Gastroesophageal sphincter (tissue), 4 donors: ENCODE results near the gene MYH3. TPM values are rescaled to one million over a fixed set of nuclear protein-coding genes. Genes with fewer than 3 reads are reported as not detected.

Source experiments
- ATAC-seq: fragments of 150-250 bp; one replicate; pipeline ENCODE4 v1.9.1; 2016; ENCODE audit warnings: mild to moderate bottlenecking, moderate library complexity
- H3K27ac ChIP-seq, 4 donors: fragments of 200-600 bp; sonication (generic) in 3 of 4; 1 replicate in 3 of 4; 2 replicates in 1 of 4; pipeline ENCODE4 v1.5.1; 2016 to 2019
- H3K27me3 ChIP-seq: fragments of 200-600 bp; sonication (generic); one replicate; pipeline ENCODE4 v1.5.1; 2019
- H3K36me3 ChIP-seq, 2 donors: fragments of 200-600 bp; sonication (generic); one replicate each; pipeline ENCODE4 v1.5.1; 2019; ENCODE audit warnings: control low read depth in 1 of 2
- H3K4me1 ChIP-seq, 3 donors: fragments of 200-600 bp; sonication (generic); 1 replicate in 2 of 3; 2 replicates in 1 of 3; pipeline ENCODE4 v1.5.1; 2016 to 2019; ENCODE audit warnings: control low read depth in 2 of 3
- H3K4me3 ChIP-seq, 2 donors: fragments of 200-600 bp; sonication (generic); one replicate each; pipeline ENCODE4 v1.5.1; 2019; ENCODE audit warnings: mild to moderate bottlenecking in 1 of 2, moderate library complexity in 1 of 2
- H3K9me3 ChIP-seq, 3 donors: fragments of 200-600 bp; sonication (generic); one replicate each; pipeline ENCODE4 v1.5.1; 2017 to 2019; ENCODE audit warnings: control low read depth in 2 of 3
- CTCF ChIP-seq, 4 experiments: fragments of 200-600 bp in 2 of 4; fragments of 450-650 bp in 2 of 4; sonication (generic) in 1 of 4; IDR thresholded peaks; one replicate each; pipeline ENCODE4 v1.5.1; 2017 to 2019; ENCODE audit warnings: antibody characterized with exemption in 4 of 4, mild to moderate bottlenecking in 2 of 4, moderate library complexity in 2 of 4
- EP300 ChIP-seq: sonication (generic); formaldehyde crosslinking; IDR thresholded peaks from one replicate; pipeline ENCODE4 v1.6.1; 2017; ENCODE audit warnings: antibody characterized with exemption, mild to moderate bottlenecking
- POLR2A ChIP-seq, 2 donors: fragments of 450-650 bp; IDR thresholded peaks; one replicate each; pipeline ENCODE4 v1.6.1; 2017; ENCODE audit warnings: antibody characterized with exemption in 2 of 2, mild to moderate bottlenecking in 2 of 2, moderate library complexity in 1 of 2
- POLR2AphosphoS5 ChIP-seq: sonication (generic); formaldehyde crosslinking; IDR thresholded peaks from one replicate; pipeline ENCODE4 v1.6.1; 2017; ENCODE audit warnings: antibody characterized with exemption
- WGBS, 2 donors: methylation state at CpG; one replicate each; pipeline ENCODE4 v1.1.5; 2018; ENCODE audit warnings: low coverage in 1 of 2; 5-methylcytosine and 5-hydroxymethylcytosine counted together
- total RNA-seq, 4 donors: library from RNA; depleted of rRNA; stranded (reverse); fragments of >200 nt; gene quantifications; one replicate each; pipeline ENCODE4 v1.1.0, GENCODE V29; 2016

The MYH3 gene
- total RNA-seq, 4 donors from 2014 or later = 0.87 to 3.5 (median 1.7) TPM

GRCh38 chr17:10613775-10614513 is 43.2 kb downstream of the MYH3 start:
- Histone ChIP-seq H3K27me3 (peaks cover 14% of the 10 kb centered on the region), H3K4me1 (peaks cover 0 to 13% (median 0%) of the 10 kb centered on the region in 3 donors), H3K4me3 (no peak overlapping the region), H3K27ac (no peak overlapping the region), H3K36me3 (no peaks in the 10 kb centered on the region), H3K9me3 (no peaks in the 10 kb centered on the region)
- TF ChIP-seq CTCF (IDR thresholded peaks at IDR 0.05) (no peak), POLR2AphosphoS5 (no peak), POLR2A (IDR thresholded peaks at IDR 0.05) (no peak), EP300 (no peak)
- WGBS, 2 donors = 72 to 82% methylated on average over 15 of the region's 16 CpGs
- ATAC-seq = no peak

- WGBS, 2 donors = 67 to 72% methylated on average over 5 to 6 of the region's 6 CpGs
- Histone ChIP-seq H3K27ac (no peak overlapping the region), H3K4me3 (no peak overlapping the region), H3K27me3 (peaks cover 14% of the 10 kb centered on the region), H3K9me3 (no peaks in the 10 kb centered on the region), H3K36me3 (no peaks in the 10 kb centered on the region), H3K4me1 (peaks cover 0 to 10% (median 0%) of the 10 kb centered on the region in 3 donors)
- no peak for ATAC-seq
- no peak for TF ChIP-seq POLR2AphosphoS5
- TF ChIP-seq POLR2A (IDR thresholded peaks at IDR 0.05) = no peak
- TF ChIP-seq CTCF (IDR thresholded peaks at IDR 0.05) = no peak
- no peak for TF ChIP-seq EP300
Measured at GRCh38 chr17:10612957-10613744, 44.0 kb downstream of the MYH3 start.

GRCh38 chr17:10610884-10611283 is 46.2 kb downstream of the MYH3 start:
- Histone ChIP-seq H3K9me3 (no peaks in the 10 kb centered on the region), H3K27me3 (peaks cover 14% of the 10 kb centered on the region), H3K36me3 (no peaks in the 10 kb centered on the region), H3K4me1 (peaks cover 0 to 7% (median 0%) of the 10 kb centered on the region in 3 donors), H3K4me3 (no peak overlapping the region), H3K27ac (no peak overlapping the region)
- TF ChIP-seq EP300 (no peak), CTCF (IDR thresholded peaks at IDR 0.05) (no peak), POLR2AphosphoS5 (no peak), POLR2A (IDR thresholded peaks at IDR 0.05) (no peak)
- WGBS, 2 donors = 75 to 84% methylated on average over 7 to 8 of the region's 8 CpGs
- no peak for ATAC-seq

- H3K27ac ChIP-seq = no peak overlapping the region
- no peaks in the 10 kb centered on the region for H3K36me3 ChIP-seq
- TF ChIP-seq CTCF (IDR thresholded peaks at IDR 0.05) (no peak), EP300 (no peak), POLR2AphosphoS5 (no peak)
- ATAC-seq = no peak
- peaks cover 19% of the 10 kb centered on the region for H3K27me3 ChIP-seq
- H3K4me3 ChIP-seq = no peak overlapping the region
- 28 to 58% methylated on average over 3 to 5 of the region's 5 CpGs for WGBS, 2 donors
- no peaks in the 10 kb centered on the region for H3K4me1 ChIP-seq
- no peaks in the 10 kb centered on the region for H3K9me3 ChIP-seq
Measured at GRCh38 chr17:10608244-10608643, 48.9 kb downstream of the MYH3 start.
